Smooth muscle cell (in vitro differentiated cells): Measurements from ENCODE around the gene PSD4. TPM values are rescaled to one million over a fixed set of nuclear protein-coding genes. Genes with fewer than 3 reads are reported as not detected.

Experiments used
- DNase-seq: peaks from one replicate; lab custom pipeline; 2025; ENCODE audit not compliant: unreplicated experiment; lab: John Stamatoyannopoulos, UW
- H2AFZ ChIP-seq: fragments of 200-600 bp; sonication (generic); 2 replicates; pipeline ENCODE4 v1.6.0; 2016; ENCODE audit warnings: antibody characterized with exemption, low read depth, mild to moderate bottlenecking
- H3F3A ChIP-seq: fragments of 200-600 bp; sonication (generic); 2 replicates; pipeline ENCODE4 v1.6.0; 2017; ENCODE audit warnings: antibody characterized with exemption, low read depth
- H3K27ac ChIP-seq: fragments of 200-600 bp; sonication (generic); 2 replicates; pipeline ENCODE4 v1.5.1; 2016; ENCODE audit warnings: low read depth, mild to moderate bottlenecking
- H3K27me3 ChIP-seq: fragments of 200-600 bp; sonication (generic); 2 replicates; pipeline ENCODE4 v1.6.1; 2016; ENCODE audit warnings: low read depth, mild to moderate bottlenecking
- H3K36me3 ChIP-seq: fragments of 200-600 bp; sonication (generic); 2 replicates; pipeline ENCODE4 v1.5.1; 2016; ENCODE audit warnings: low read depth
- H3K4me1 ChIP-seq: fragments of 200-600 bp; sonication (generic); 2 replicates; pipeline ENCODE4 v1.5.1; 2016; ENCODE audit warnings: low read depth
- H3K4me2 ChIP-seq: fragments of 200-600 bp; sonication (generic); 2 replicates; pipeline ENCODE4 v1.6.0; 2016; ENCODE audit warnings: mild to moderate bottlenecking
- H3K4me3 ChIP-seq: fragments of 200-600 bp; sonication (generic); 2 replicates; pipeline ENCODE4 v1.5.1; 2016; ENCODE audit warnings: mild to moderate bottlenecking
- H3K79me2 ChIP-seq: fragments of 200-600 bp; sonication (generic); 2 replicates; pipeline ENCODE4 v1.6.0; 2016; ENCODE audit warnings: low read depth, mild to moderate bottlenecking
- H3K9ac ChIP-seq: fragments of 200-600 bp; sonication (generic); 2 replicates; pipeline ENCODE4 v1.6.0; 2016; ENCODE audit warnings: low read depth
- H3K9me3 ChIP-seq: fragments of 200-600 bp; sonication (generic); replicated peaks from 2 replicates; pipeline ENCODE4 v1.5.1; 2016; ENCODE audit warnings: low read depth
- H4K20me1 ChIP-seq: fragments of 200-600 bp; sonication (generic); 2 replicates; pipeline ENCODE4 v1.6.0; 2016; ENCODE audit warnings: low read depth
- CTCF ChIP-seq: fragments of 200-600 bp; sonication (generic); IDR thresholded peaks from 2 replicates; pipeline ENCODE4 v1.5.1; 2017; ENCODE audit warnings: borderline replicate concordance, mild to moderate bottlenecking, antibody characterized with exemption; ENCODE audit not compliant: insufficient read depth, poor library complexity, severe bottlenecking
- WGBS: methylation state at CpG from one replicate; pipeline ENCODE4 v1.1.7; 2016; ENCODE audit warnings: low lambda C conversion rate; 5-methylcytosine and 5-hydroxymethylcytosine counted together
- polyA plus RNA-seq: library from polyadenylated mRNA; unstranded; fragments of >200 nt; fragmentation: Nextera tagmentation; extraction: Ambion mirVana; gene quantifications from 2 replicates; pipeline ENCODE4 v1.2.1, GENCODE V29; 2016
- total RNA-seq: library from RNA; depleted of rRNA; stranded (reverse); fragments of >200 nt; gene quantifications from 2 replicates; pipeline ENCODE4 v1.2.3, GENCODE V29; 2014

PSD4 gene
- 7.3 and 9.3 TPM in 2 replicates for total RNA-seq
- 7.8 and 9.5 TPM in 2 replicates for polyA plus RNA-seq

GRCh38 chr2:113173542-113174375 is at the start of gene PSD4:
TSS of gene PSD4 (plus strand) at chr2:113173971. CDS start at chr2:113182457, 8,486 bp downstream.
- WGBS, result 84% methylated on average over 13 of the region's 14 CpGs
- DNase-seq, result no peak
- Histone ChIP-seq H2AFZ (no peak within 1 kb of the TSS), H3K4me3 (no peak within 1 kb of the TSS), H3F3A (no peaks in the 10 kb centered on the region), H4K20me1 (no peaks in the 10 kb centered on the region), H3K27me3 (no peaks in the 10 kb centered on the region), H3K36me3 (no peaks in the 10 kb centered on the region), H3K79me2 (no peaks in the 10 kb centered on the region), H3K27ac (no peak within 1 kb of the TSS), H3K4me2 (no peak within 1 kb of the TSS), H3K9ac (no peak within 1 kb of the TSS), H3K4me1 (no peaks in the 10 kb centered on the region), H3K9me3 (no peaks in the 10 kb centered on the region)
- no peak for TF ChIP-seq CTCF

- DNase-seq, result no peak
- 43% methylated on average over 12 of the region's 12 CpGs for WGBS
- no peaks in the 10 kb centered on the region for H3K36me3 ChIP-seq
Observed at GRCh38 chr2:113124181-113124961, 49.4 kb upstream of the PSD4 start.

DNA sequence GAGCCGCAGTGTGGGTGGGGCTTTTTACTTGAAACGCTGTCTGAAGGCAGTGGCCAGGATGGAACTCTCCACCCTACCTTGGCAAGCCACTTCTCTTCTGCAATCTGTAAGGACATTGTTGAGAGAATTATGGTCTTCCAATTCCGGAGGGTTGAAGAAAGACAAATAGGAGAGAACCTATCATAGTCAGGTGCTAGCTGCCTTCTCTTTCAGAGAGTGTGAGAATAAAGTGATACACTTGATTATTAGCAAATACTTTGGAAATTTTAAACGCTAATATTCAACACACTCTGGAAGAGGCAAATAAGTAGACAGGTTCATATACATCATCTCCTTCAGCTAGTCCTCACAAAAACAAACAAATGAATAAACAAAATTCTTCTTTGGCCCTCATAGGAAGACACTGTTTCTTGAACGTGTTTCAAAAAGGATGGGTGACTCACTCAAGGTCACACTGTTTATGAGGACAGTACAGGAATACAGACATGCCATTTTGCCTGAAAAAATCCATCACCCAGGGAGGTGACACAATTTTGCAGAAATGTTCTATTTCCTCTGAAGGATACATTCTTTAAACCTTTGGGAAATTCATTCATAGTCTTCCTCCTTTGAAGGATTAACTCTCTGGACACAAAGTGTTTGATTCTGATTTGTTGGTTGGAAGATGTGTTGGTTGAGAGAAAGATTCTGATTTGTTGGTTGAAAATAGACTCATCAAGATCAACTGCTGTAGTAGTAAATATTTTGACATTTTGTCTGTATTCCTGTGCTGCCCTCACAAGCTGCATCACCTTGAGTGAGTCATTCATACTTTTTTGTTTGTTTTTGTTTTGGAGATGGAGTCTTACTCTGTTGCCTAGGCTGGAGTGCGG is 48.6 kb upstream of the PSD4 start:
- H3K79me2 ChIP-seq, result no peaks in the 10 kb centered on the region
- no peaks in the 10 kb centered on the region for H3F3A ChIP-seq
- H3K36me3 ChIP-seq, result no peaks in the 10 kb centered on the region
- no peaks in the 10 kb centered on the region for H3K4me1 ChIP-seq
- peak overlapping the region; percentile 41 for H3K4me2 ChIP-seq
- no peak overlapping the region for H3K4me3 ChIP-seq
- WGBS, result 79% methylated on average over 6 of the region's 6 CpGs
- H3K27me3 ChIP-seq, result no peaks in the 10 kb centered on the region
- no peak overlapping the region for H3K27ac ChIP-seq
- no peaks in the 10 kb centered on the region for H3K9me3 ChIP-seq
- no peak for DNase-seq
- H2AFZ ChIP-seq, result no peak overlapping the region
- H3K9ac ChIP-seq, result no peak overlapping the region
- no peaks in the 10 kb centered on the region for H4K20me1 ChIP-seq
- TF ChIP-seq CTCF, result no peak

More at GRCh38 chr2:113124181-113124961, 49.4 kb upstream of the PSD4 start:
- no peak overlapping the region for H2AFZ ChIP-seq
- H3K4me2 ChIP-seq, result peak overlapping the region; percentile 41
- no peaks in the 10 kb centered on the region for H3K9me3 ChIP-seq
- no peaks in the 10 kb centered on the region for H3F3A ChIP-seq
- no peaks in the 10 kb centered on the region for H3K4me1 ChIP-seq
- TF ChIP-seq CTCF, result no peak
- no peaks in the 10 kb centered on the region for H4K20me1 ChIP-seq
- H3K9ac ChIP-seq, result no peak overlapping the region
- no peaks in the 10 kb centered on the region for H3K27me3 ChIP-seq
- no peaks in the 10 kb centered on the region for H3K79me2 ChIP-seq
- no peak overlapping the region for H3K27ac ChIP-seq
- H3K4me3 ChIP-seq, result no peak overlapping the region
